ENCODE results near the gene CCDC102A.
"Not testable (repeated sequence)": the region's sequence is repeated elsewhere in the genome, so short reads cannot be mapped to it uniquely, and the experiment has no call there.

The CCDC102A gene

DNA sequence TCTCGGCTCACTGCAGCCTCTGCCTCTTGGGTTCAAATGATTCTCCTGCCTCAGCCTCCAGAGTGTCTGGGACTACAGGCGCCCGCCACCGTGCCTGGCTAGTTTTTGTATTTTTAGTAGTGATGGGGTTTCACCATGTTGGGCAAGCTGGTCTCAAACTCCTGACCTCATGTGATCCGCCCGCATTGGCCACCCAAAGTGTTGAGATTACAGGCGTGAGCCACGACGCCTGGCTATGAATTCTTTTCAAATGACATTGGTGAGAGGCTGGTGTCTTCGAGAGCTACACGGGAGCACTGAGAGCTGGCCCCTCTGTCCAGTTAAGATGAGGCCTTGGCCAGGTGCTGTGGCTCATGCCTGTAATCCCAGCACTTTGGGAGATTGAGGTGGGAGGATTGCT lies 36.4 kb downstream of the CCDC102A start:
- DNase-seq: not testable (repeated sequence)

DNA sequence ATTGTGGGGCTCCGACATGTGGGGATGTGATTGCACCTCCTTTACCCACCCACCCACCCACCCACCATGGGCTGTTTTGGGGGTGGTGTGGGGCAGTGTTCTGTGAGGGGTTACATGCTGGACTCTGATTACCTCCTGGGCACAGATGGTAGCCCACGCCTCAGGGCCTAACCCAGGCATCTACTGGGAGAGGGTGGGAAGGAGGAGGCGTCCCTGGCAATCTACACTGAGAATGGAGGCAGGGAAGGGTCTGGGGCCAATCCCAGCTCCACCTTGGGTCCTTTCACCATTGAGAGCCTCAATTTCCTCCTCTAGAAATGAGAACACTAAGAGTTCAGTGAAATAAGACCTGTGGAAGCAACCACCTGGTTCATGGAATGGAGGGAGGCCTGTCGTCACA lies 38.3 kb downstream of the CCDC102A start:
- DNase-seq: no peak

DNA sequence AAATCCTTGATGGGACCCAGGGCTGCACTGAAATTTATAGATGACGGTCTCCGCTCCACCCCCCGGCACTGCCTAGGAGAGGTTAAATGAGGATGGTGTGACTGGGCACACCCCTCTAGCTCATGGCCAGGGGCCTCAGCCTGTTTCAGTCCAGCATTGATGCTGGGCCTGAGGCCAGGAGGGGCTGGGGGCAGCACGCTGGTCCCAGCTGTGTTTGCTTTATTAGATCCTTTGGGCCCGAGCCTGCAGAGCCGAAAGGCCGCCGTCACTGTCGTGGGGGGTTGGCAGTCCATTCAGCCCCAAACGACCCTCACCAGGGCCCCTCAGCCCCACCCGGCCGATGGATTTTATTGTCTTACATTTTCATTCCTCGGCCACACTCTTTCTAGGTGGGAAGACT lies 39.2 kb downstream of the CCDC102A start:
- no peak for DNase-seq

DNA sequence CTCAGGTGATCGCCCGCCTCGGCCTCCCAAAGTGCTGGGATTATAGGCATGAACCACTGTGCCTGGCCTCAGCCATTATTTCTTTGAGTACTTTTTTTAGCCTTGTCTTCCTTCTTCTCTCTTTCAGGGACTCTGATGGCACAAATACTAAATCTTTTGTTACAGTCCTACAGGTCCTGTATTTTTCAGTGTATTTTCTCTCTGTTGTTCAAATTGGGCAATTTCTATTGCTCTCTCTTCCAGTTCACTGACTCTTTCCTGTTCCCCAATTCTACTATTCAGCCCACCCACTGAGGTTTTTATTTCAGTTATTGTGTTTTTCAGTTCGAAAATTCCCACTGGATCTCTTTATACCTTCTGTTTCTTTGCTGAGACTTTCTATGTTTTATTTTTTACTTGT lies 42.6 kb downstream of the CCDC102A start:
- DNase-seq: no peak

DNA sequence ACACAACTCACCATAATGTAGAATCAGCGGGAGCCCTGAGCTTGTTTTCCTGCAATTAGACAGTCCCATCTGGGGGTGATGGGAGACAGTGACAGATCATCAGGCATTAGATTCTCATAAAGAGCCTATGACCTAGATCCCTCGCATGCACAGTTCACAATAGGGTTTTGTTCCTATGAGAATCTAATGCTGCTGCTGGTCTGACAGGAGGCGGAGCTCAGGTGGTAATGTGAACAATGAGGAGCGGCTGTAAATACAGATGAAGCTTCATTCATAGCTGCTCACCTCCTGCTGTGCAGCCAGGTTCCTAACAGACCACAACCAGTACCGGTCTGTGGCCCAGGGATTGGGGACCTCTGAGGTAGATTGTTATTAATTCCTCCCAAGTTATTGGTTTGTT lies 47.1 kb downstream of the CCDC102A start:
- DNase-seq: no peak

DNA sequence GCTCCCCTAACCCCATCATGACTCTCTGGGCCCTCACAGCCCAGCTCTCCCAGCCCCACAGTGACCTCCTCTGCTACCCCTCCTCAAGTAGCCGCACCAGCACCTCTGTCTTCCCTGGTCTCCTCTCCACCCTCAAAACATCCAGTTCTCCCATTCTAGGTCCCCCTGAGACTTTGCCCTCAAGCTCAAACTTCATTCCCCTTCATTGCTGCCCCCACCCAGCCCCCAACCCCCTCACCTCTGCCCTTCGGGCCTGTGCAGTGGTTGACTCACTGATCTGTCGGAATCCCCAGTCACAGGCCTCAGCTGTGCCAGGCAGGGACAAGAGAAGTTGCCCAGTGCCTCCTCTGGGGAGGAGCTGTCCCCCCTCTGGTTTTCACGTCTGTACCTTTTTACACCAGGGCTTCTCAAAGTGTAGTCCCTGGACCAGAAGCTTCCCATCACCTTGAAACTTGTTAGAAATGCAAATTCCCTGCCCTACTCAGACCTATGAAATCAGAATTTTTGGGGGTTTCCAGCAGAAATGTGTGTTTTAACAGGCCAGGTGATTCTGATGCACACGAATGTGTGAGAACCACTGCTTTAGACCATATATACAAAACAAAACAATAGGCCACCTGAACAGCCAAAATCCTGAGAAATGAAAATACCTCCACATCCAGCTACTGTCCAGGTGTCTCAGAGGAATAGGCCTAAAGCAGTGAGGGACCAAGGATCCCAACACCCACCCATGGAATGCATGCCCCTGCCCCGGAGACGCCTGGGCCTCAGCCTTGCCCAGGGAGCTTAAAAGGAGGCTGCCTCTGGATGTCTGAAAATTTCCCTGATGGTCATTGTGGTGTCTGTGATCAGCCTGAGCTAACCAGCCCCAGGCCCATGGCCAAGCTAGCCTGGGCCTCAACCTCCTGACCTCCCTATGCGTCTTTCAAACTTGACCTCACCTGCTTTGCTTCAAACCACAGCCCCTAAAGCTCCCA lies 49.2 kb downstream of the CCDC102A start:
- no peak for DNase-seq

DNA sequence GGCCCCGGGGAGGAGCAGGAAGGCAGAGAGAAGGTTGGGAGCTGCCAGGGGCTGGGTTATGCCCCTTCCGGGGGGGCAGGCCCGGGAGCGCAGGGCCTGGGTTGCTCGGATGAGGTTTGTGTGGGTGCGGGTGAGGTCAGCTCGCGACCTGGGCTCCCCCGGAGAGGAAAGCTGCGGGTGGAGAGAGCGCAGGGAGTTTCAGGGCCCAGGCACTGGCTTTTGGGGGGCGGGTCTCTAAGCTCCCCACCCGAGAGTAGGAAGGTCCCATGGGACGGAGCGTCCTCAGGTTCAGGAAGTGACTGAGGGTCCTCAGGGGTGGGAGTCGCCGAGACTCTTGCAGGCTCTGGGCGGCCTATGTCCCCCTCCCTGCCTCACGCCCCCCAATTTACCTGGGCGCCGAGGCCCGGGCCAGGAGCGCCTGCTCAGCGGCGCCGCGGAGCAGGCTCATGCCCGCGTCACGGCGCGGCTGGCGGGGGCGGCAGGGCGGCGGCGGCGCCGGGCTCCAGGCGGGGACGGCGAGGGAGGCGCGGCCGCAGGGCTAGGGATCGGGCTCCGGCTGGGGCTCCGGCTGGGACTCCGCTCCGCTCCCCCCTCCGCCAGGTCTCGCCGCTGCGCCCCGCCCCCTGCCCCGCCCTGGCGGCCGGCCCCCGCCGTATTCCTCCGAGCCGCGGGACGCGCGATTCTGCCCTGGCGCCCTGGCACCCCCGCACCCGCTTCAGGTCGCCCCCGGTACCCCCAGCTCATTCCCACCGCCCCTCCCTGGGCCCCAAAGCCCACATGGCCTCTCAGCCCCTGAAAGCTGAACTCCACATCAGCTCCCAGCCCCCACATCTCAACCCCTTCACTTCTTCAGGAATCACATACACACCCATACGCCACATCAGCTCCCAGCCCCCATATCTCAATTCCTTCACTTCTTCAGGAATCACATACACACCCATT lies 50.2 kb downstream of the CCDC102A start, which contains the start of gene DOK4:
Gene DOK4, minus strand, starts transcription at position 578 of the 942 bp plus-strand sequence. CDS start 6,986 bp downstream, outside the sequence.
- DNase-seq: peak; percentile 86

DNA sequence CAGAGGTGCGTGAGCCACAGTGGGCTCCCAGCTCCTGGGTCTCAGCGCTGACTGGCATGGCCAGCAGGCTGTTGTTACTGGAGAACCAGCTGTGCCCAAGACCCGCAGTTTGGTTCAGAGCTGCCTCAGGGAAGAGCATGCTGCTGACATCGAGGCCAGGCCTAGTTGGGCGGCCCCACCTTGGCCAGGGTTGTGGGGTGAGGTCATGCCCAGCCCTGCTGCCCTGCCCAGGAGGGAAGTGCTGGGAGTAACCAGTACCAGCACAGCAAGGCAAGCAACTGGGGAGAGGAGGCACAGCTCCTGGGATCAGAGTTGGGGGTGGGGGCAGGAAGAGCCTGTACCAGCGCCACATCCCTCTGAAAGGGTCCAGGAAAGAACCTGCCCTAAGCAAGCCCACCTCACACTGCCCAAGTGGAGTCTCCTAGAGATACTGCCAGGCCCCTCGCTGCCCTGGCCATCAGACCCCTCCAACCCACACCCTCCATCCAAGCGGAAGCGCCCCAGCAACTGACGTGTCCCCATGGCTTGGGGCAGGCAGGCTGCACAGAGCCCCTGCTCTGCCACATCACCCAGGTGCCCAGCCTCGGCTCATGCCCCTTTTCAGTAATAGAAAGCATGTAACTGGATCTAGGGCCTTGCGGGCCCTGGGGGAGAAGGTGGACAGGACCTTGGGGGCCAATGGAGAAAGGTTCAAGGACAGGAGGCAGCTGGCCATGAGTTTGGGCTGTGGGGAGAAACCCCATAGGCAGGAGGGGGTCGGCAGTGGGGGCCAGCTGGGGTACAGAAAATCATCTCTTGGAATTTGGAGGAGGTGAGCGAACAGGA lies 51.1 kb downstream of the CCDC102A start:
- no peak for DNase-seq

DNA sequence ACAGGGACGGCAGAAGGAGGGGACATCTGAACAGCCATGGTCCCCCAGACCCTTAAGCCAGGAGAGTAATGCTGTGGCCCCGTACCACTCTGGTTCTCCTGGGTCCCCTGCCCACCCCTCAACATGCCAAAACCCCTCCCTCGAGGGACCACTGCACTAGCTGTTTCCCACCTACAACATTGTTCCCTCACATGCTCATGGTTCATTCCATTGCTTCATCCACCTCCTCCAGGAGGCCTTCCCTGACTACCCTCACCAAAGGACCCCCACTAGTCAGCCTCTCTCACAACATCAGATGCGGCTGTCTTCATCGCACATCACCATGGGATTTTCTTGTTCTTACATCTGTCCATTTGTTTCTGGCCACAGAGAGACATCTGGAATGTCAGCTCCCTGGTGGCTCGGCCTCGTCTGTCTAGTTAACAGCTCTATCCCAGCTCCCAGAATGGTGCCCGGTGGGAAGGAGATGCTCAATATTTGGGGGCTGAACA lies 51.8 kb downstream of the CCDC102A start:
- no peak for DNase-seq

DNA sequence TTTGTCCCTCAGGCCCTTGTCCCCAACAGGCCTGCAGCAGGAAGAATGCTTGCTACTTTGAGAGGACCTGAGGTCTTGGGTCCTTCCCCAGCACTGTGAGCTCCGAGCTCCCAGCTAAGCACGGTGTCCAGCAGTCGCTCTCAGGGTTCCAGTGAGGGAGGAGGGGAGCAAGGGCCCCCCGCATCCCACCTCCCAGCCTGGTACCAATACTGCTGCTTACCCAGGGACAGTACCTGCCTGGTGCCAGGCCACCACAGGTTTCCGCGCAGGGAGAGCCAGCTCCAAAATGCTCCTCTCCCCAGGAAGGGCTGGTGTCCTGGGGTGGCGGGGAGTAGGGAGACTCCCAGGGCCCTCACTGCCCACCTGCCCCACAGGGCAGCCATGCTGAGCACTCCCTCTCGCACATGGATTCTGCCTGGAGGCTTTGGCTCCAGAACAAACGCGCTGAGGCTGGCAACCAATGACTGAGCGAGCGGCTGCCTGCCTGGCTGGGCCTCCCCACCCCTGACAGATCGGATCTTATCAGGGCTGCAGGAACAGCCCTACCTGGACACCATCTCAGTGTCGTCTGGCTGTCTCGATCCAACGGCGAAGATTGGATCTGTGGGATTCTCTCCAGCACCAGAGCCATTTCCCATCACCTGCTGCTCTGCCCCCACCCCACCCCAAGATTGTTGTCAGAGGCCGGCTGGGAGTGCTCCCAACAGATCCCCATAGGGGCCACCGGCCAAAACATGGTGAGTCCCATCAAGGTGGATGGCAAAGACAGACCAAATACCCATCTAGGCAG lies 52.5 kb downstream of the CCDC102A start:
- no peak for DNase-seq

DNA sequence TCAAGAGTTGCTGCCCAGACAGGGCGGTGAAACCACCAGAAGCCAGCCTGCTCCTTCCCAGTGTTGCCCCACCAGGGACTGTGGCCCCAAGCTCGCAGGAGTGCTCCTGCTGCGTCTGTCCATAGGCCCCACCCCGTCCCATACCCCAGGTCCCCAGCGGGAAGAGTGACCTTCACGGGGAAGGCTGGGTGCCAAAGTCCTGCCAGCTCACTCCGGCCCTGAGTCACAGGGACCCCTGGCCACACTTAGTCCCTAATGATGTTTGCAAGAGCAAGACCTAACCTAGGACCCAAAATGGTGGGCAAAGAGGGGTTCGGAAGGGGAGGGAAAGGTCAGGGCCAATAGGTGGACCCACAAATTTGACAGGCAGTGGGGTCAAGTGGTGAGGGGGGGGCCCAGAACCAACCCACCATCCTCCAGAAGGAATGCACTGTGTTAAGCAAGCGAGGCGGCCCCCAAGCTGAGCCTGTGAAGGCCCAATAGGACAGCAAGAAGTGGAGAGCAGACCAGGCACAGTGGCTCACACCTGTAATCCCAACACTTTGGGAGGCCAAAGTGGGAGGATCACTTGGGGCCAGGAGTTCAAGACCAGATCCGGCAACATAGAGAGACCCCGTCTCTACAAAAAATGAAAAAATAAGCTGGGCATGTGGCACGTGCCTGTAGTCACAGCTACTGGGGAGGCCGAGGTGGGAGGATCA lies 53.4 kb downstream of the CCDC102A start:
- DNase-seq: no peak

DNA sequence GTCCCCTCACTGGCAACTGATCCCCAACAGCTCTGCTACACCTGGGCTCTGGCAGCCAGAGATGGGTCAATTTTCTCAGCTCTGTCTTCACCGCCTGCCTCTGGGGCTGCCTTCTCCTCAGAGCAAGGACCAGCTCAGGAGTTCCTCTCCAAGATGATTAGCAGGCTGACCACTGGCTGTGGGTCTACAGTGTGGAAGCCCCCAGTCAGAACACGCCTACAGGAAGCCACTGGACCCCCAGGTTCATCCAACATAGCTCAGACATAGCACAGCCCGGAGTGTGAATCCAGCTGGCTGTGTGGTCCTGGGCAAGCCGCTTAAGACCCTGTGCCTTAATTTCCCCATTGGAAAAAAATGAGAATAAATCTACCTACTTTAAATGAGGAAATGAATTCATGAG lies 55.0 kb downstream of the CCDC102A start:
- no peak for DNase-seq

DNA sequence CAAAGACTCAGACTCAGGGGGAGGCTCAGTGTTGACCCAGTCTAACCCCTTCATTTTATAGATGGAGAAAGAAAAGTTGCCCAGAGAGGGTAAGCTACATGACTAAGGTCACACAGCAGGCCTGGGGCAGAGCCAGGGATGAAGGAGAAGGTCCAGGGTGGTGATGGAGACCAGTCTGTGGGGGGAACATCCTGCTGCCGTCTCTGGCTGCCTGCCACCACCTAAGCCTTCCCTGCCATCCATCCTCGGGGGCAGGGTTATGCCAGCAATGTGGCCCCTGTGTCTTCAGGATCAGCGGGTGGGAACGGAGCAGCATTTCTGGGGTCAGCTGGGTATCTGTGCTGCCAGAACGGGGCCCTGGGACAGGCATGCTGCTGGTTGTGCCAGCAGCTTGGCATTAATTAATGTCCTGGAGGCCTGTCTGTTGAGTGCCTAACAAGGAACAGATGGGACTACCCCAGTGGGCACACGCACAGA lies 55.6 kb downstream of the CCDC102A start:
- no peak for DNase-seq

DNA sequence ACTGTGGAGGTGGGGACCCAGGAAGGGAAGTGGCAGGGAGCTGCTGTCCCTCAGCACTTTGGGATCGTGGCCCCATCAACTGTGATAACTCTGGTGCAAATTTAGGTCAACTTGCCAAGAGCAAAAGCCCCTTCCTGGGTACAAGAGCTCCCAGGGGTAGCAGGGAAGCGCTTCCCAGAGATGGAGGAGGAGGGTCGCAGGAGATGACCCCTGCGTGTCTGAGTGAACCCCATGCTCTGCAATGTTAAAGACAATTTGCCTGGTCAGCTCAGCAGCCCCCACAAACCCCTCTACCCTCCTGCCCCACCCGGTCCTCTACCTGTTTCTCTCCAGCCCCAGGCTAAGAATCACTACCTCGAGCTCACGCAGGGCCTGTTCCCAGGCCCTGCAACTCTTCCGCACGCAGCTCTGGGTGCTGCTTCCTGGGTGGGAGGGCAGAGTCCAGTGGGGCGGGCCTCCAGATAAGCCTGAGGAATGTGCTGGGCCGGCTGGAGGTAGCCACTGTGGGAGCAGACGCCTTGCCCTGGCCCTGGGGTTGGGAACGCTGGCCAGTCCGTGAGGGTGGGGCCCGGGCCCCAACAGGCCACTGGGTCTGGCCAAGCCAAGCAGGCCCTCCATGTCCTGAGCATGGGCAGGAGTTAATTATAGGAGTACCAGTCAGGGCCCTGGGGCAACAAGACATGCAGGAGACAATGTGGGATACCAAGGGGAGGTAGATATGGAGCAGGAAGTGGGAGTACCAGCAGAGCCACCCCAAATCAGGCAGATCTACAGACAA lies 56.2 kb downstream of the CCDC102A start:
- DNase-seq: no peak

DNA sequence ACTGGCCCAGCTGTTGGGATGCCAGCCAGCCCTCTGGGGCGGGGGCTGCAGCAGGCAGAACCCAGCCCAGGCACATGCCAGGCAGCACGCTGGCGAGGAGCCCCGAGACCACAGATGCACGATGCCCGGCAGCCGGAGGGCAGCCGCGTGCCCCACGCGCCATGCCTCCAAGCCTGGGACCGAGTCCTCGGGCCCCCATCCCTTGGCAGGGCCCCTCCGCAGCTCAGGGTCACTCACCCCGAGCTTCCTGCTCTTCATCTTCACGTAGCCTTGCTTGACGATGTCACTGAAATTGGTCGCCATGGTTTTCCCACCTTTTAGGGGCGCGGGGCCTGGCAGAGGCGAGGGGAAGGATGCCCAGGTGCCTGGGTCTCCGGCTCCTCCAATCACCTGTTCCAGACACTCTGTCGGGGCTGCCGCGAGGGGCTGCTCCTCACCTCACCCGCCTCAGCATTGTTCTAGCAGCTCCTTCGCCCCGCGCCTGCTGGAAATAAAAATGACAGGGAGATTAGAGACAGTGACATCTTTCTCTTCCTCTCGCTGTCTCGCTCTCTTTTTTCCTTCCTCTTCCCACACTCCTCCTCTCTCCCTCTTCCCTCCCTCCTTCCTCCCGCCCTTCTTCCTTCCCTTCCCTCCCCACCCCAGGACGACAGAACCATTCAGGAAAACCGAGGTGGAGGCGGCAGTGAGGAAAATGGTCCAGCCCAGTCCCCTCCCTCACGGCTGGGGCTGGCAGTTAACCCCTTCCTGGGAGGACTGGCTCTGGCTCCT lies 57.0 kb downstream of the CCDC102A start:
- DNase-seq: no peak

DNA sequence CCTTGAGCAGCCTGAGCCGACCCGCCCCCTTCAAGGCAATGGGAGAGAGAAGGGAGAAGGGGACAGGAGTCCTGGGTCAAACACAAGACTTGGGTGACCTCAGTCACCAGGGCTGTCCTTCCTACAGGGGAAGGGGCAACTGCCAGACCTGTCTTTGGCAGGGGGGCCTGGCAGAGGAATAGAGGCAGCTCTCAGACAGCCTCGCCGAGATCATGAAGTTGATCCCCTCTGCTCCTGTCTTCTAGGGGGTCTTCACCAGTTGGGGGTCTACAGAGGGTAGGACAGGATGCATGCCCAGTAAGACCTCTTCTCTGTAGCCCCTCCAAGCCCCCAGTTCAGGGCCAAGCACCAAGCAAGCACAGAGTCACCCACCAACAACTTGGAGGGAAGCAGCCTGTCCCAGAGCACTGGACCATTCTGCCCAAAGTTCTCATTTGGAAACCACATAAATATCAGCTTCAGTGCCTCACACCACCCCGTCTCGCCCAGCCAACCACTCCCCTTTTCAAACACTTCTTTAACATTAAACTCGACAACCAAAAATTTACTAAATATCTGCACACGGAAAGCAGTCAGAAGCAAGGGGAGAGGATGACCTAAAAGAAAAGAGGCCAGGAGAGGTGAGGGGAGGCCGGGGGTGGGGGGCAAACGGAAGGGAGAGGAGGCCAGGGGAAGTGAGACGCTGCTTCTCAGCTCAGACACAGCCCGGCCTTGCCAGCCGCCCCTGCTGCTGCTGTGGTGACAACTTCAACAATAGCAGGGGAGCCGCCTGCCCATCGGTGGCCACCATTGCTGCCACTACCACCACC lies 57.8 kb downstream of the CCDC102A start:
- no peak for DNase-seq

DNA sequence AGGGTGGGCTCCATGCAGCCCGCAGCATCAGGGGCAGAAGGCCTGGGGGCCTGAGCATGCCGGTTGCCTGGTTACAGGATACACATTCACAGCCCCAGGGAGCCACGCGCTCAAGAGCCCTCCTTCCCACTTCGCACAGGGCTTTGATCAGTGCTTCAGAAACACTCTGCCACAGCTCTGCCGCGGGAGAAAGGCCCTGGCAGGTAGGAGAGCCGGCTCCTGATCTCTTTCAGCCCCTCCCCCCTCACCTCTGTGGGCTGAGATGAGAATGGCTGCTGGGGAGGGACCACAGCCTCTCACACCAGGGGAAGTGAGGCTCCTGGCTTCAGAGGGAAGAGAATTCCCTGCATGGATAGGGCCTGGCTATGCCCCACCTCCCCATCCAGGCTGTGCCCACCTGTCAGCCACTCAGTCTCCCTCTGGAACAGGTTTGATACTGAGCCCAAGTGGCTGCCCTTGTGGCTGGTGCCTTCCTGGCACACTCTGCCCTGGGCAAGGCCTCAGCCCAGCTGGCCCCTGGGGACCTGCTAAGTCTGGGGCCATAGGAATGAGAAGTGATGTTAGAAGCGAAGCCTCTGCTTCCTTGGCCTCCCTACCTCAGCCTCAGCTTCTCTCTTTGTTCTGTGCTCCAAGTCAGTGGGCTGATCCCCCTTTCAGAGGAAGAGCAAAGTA lies 58.7 kb downstream of the CCDC102A start:
- DNase-seq: no peak

Measured in activated T-cell treated with anti-CD3 and anti-CD28 coated beads, Interleukin-2, amount 50 U/mL, for 1 hour (primary cell).